Gastrocnemius medialis (tissue), 4 donors: Measurements from ENCODE around the gene PLA2G6. TPM values are rescaled to one million over a fixed set of nuclear protein-coding genes. Genes with fewer than 3 reads are reported as not detected.

Source experiments
- ATAC-seq, 2 donors: fragments of 150-250 bp; one replicate each; pipeline ENCODE4 v1.9.1; 2016
- DNase-seq, 2 donors: peaks; one replicate each; pipeline ENCODE4 v3.0.0-alpha.2; 2019
- H3K27ac ChIP-seq, 4 donors: fragments of 200-600 bp; sonication (generic); 1 replicate in 1 of 4; 2 replicates in 3 of 4; pipeline ENCODE4 v1.5.1; 2016 to 2018; ENCODE audit warnings: mild to moderate bottlenecking in 2 of 4, moderate library complexity in 1 of 4
- H3K27me3 ChIP-seq, 3 donors: fragments of 200-600 bp; sonication (generic) in 2 of 3; 1 replicate in 1 of 3; 2 replicates in 2 of 3; pipeline versions ENCODE4 v1.5.1 to v1.6.0; 2016 to 2019; ENCODE audit warnings: mild to moderate bottlenecking in 1 of 3, moderate library complexity in 1 of 3
- H3K36me3 ChIP-seq, 2 donors: fragments of 200-600 bp; sonication (generic) in 1 of 2; one replicate each; pipeline ENCODE4 v1.5.1; 2017 to 2018
- H3K4me1 ChIP-seq, 2 donors: fragments of 200-600 bp; sonication (generic) in 1 of 2; one replicate each; pipeline ENCODE4 v1.5.1; 2016 to 2017; ENCODE audit warnings: mild to moderate bottlenecking in 2 of 2
- H3K4me3 ChIP-seq, 4 donors: fragments of 200-600 bp; sonication (generic) in 3 of 4; 1 replicate in 1 of 4; 2 replicates in 3 of 4; pipeline ENCODE4 v1.5.1; 2016 to 2019; ENCODE audit warnings: mild to moderate bottlenecking in 2 of 4
- H3K9me3 ChIP-seq, 3 donors: fragments of 200-600 bp; sonication (generic) in 2 of 3; 1 replicate in 1 of 3; 2 replicates in 2 of 3; pipeline ENCODE4 v1.5.1; 2016 to 2019
- POLR2A ChIP-seq, 2 donors: fragments of 450-650 bp; IDR thresholded peaks; one replicate each; pipeline ENCODE4 v1.6.1; 2017; ENCODE audit warnings: antibody characterized with exemption in 2 of 2, mild to moderate bottlenecking in 2 of 2, moderate library complexity in 2 of 2
- in situ Hi-C, 4 donors: fragments of 200-750 bp; cut with MboI; loops; one replicate each; pipeline versions ENCODE4 v1.15.0 to v1.8.0; 2017; ENCODE audit warnings: low sequenced_read_pairs in 4 of 4
- intact Hi-C: fragments of 100-400 bp; cut with DNase I; formaldehyde crosslinking; loops from one replicate; pipeline ENCODE4 v1.15.1; 2023; ENCODE audit warnings: low total_unique reads
- total RNA-seq, 4 donors: library from RNA; depleted of rRNA; stranded (reverse); fragments of >200 nt; gene quantifications; one replicate each; pipeline versions ENCODE4 v1.1.0 to v1.2.3, GENCODE V29; 2016
- TF ChIP-seq, protein P1 (sequence below), 5 experiments: fragments of 450-650 bp in 3 of 5; fragments of 200-600 bp in 2 of 5; sonication (generic) in 2 of 5; IDR thresholded peaks in 4 of 5; conservative IDR thresholded peaks in 1 of 5; 1 replicate in 4 of 5; 2 replicates in 1 of 5; pipeline ENCODE4 v1.5.1; 2016 to 2019; ENCODE audit warnings: antibody characterized with exemption in 5 of 5, mild to moderate bottlenecking in 3 of 5, moderate library complexity in 3 of 5

The PLA2G6 gene
- total RNA-seq, 4 donors from 2014 or later, result 9.1 to 19.5 (median 12.1) TPM

GRCh38 chr22:38132794-38133193, 48.8 kb downstream of the PLA2G6 start:
- ATAC-seq, result no peak
- no peaks in the 10 kb centered on the region for H3K9me3 ChIP-seq
- no peak overlapping the region for H3K27ac ChIP-seq
- H3K27me3 ChIP-seq, result no peaks in the 10 kb centered on the region
- in situ Hi-C loops (no loop called here), intact Hi-C loops (no loop called here)
- H3K4me3 ChIP-seq, result no peak overlapping the region
- no peak for DNase-seq
- TF ChIP-seq, protein P1, sequence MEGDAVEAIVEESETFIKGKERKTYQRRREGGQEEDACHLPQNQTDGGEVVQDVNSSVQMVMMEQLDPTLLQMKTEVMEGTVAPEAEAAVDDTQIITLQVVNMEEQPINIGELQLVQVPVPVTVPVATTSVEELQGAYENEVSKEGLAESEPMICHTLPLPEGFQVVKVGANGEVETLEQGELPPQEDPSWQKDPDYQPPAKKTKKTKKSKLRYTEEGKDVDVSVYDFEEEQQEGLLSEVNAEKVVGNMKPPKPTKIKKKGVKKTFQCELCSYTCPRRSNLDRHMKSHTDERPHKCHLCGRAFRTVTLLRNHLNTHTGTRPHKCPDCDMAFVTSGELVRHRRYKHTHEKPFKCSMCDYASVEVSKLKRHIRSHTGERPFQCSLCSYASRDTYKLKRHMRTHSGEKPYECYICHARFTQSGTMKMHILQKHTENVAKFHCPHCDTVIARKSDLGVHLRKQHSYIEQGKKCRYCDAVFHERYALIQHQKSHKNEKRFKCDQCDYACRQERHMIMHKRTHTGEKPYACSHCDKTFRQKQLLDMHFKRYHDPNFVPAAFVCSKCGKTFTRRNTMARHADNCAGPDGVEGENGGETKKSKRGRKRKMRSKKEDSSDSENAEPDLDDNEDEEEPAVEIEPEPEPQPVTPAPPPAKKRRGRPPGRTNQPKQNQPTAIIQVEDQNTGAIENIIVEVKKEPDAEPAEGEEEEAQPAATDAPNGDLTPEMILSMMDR (IDR thresholded peaks at IDR 0.05 in 4 of 5, conservative IDR thresholded peaks at IDR 0.05 in 1 of 5), result no peak
- TF ChIP-seq POLR2A (IDR thresholded peaks at IDR 0.05), result no peak
- no peaks in the 10 kb centered on the region for H3K4me1 ChIP-seq
- peaks cover 0 to 30% of the 10 kb centered on the region in 2 donors for H3K36me3 ChIP-seq

GRCh38 chr22:38132136-38132535, 49.5 kb downstream of the PLA2G6 start:
- intact Hi-C loops (no loop called here), in situ Hi-C loops (no loop called here)
- ATAC-seq, result no peak
- TF ChIP-seq, protein P1 (IDR thresholded peaks at IDR 0.05 in 4 of 5, conservative IDR thresholded peaks at IDR 0.05 in 1 of 5), result no peak
- no peak for TF ChIP-seq POLR2A (IDR thresholded peaks at IDR 0.05)
- Histone ChIP-seq H3K4me3 (no peak overlapping the region), H3K27ac (no peak overlapping the region), H3K9me3 (no peaks in the 10 kb centered on the region), H3K36me3 (peaks cover 0 to 33% of the 10 kb centered on the region in 2 donors), H3K27me3 (no peaks in the 10 kb centered on the region), H3K4me1 (no peaks in the 10 kb centered on the region)
- no peak for DNase-seq

DNA sequence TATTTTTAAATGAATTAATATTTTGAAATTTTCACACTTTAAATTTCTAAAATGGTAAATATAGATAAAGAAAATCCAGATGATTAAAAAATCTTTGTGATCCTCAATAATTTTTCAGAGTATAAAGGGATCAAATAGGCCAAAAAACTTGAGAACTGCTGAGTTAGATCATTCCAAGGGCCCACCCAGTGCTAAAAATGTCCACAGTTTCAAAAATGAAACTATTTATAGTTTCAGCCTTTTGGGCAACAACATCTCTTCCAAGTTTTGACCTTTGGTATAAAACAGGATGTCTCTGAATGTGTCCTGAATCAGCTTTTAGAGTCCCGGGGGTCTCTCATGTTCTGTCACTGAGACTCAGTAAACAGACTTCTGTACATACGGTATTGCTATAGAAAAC, 50.2 kb downstream of the PLA2G6 start:
- peaks cover 0 to 33% of the 10 kb centered on the region in 2 donors for H3K36me3 ChIP-seq
- H3K27me3 ChIP-seq, result no peaks in the 10 kb centered on the region
- H3K9me3 ChIP-seq, result no peaks in the 10 kb centered on the region
- no peak overlapping the region for H3K4me3 ChIP-seq
- H3K4me1 ChIP-seq, result peaks cover 0 to 1% of the 10 kb centered on the region in 2 donors
- ATAC-seq (peak in 1 of 2 donors; percentile 22), DNase-seq (no peak)
- intact Hi-C loops, result no loop called here
- in situ Hi-C loops, result no loop called here
- H3K27ac ChIP-seq, result no peak overlapping the region
- TF ChIP-seq POLR2A (IDR thresholded peaks at IDR 0.05), result no peak
- TF ChIP-seq, protein P1 (IDR thresholded peaks at IDR 0.05 in 4 of 5, conservative IDR thresholded peaks at IDR 0.05 in 1 of 5), result no peak

DNA sequence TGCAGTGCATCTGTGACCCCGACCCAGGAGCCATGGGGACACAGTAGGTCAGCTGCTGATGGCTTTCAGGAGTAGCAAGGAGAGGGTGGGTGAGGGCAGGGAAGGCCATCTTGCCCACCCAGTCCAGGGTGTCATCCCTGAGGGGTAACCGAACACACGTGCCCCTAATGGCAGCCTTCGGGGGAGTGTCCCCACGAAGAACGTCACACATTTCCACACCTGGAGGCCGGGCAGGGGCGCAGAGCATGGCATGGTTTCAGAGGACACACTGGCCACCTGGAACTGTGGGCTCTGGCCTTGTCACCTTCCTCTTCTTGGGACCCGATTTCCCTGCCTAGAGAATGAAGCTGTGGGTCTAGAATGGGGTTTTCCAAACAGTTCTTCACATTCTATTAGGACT, 51.8 kb downstream of the PLA2G6 start:
- Histone ChIP-seq H3K4me1 (peaks cover 0 to 4% of the 10 kb centered on the region in 2 donors), H3K27ac (no peak overlapping the region), H3K27me3 (no peaks in the 10 kb centered on the region), H3K4me3 (no peak overlapping the region), H3K36me3 (peaks cover 0 to 33% of the 10 kb centered on the region in 2 donors), H3K9me3 (no peaks in the 10 kb centered on the region)
- TF ChIP-seq, protein P1 (IDR thresholded peaks at IDR 0.05 in 4 of 5, conservative IDR thresholded peaks at IDR 0.05 in 1 of 5), result no peak
- TF ChIP-seq POLR2A (IDR thresholded peaks at IDR 0.05), result no peak
- in situ Hi-C loops (no loop called here), intact Hi-C loops (no loop called here)
- no peak for ATAC-seq
- DNase-seq, result no peak

- H3K9me3 ChIP-seq, result no peaks in the 10 kb centered on the region
- H3K4me3 ChIP-seq, result no peak overlapping the region
- H3K36me3 ChIP-seq, result peaks cover 0 to 33% of the 10 kb centered on the region in 2 donors
- H3K27ac ChIP-seq, result no peak overlapping the region
- TF ChIP-seq, protein P1 (IDR thresholded peaks at IDR 0.05 in 4 of 5, conservative IDR thresholded peaks at IDR 0.05 in 1 of 5), result no peak
- no peaks in the 10 kb centered on the region for H3K27me3 ChIP-seq
- in situ Hi-C loops (no loop called here), intact Hi-C loops (no loop called here)
- H3K4me1 ChIP-seq, result peaks cover 0 to 4% of the 10 kb centered on the region in 2 donors
- DNase-seq (no peak), ATAC-seq (no peak)
Measured at GRCh38 chr22:38129021-38129420, 52.6 kb downstream of the PLA2G6 start.
